Inferior parietal cortex (tissue), 1 donor: Measurements from ENCODE around the gene PRDM13.
"Not testable (repeated sequence)": the region's sequence is repeated elsewhere in the genome, so short reads cannot be mapped to it uniquely, and the experiment has no call there.

ENCODE experiments used
- DNase-seq: peaks from one replicate; pipeline ENCODE4 v3.0.0-alpha.2; 2016; ENCODE audit errors: extremely low spot score

Gene PRDM13

DNA sequence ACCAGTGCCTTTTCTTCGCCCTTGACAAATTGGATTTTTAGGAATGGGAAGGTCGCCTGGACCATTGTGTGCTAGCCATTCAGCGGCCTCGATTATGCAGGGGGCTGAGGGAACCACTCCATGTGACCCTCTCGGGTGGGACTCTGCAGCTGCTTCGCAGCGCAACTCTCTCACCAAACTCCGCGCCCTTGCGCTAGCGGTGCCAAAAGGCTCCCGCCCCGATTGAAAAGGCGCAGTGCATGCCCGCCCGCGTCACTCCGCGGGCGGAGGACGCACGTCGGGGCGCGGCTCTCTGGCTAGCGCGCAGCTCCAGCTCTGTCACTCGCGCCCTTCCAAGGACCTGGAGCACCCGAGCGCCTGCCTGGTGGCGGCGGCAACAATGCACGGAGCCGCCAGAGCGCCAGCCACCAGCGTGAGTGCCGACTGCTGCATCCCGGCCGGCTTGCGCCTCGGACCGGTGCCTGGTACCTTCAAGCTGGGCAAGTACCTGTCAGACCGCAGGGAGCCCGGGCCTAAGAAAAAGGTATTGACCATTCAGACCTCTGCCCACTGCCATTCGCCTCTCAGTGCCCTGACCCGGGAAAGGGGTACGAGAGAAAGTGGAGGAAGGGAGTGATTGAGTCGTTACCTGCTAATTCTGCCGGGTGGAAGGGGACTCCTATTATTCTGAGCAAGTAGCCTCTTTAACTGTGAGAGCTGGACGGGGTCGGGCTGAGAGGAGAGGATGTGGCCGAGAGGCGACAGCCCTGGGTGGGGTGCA lies at the start of gene PRDM13:
TSS of gene PRDM13 (plus strand) at position 178 of the 760 bp plus-strand sequence. CDS start at position 380, 202 bp downstream.
- DNase-seq: no peak

DNA sequence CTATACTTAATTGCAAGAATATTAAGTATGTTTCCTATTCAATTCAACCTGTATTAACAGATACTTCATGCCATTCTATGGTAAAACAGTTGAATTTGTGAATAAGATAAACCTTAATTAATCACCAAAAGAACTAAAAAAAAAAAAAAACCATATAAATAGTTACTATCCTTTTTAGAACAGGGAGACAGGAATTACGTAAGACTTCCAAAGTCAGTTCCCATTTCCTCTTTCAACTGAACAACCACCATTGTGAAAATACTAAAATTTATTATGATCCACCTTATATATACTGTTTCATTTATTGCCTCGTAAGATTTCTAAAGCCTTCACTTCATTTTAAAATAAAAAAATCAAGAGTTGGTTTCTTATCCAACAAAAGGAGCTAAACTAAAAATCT lies 47.6 kb upstream of the PRDM13 start:
- DNase-seq: no peak

DNA sequence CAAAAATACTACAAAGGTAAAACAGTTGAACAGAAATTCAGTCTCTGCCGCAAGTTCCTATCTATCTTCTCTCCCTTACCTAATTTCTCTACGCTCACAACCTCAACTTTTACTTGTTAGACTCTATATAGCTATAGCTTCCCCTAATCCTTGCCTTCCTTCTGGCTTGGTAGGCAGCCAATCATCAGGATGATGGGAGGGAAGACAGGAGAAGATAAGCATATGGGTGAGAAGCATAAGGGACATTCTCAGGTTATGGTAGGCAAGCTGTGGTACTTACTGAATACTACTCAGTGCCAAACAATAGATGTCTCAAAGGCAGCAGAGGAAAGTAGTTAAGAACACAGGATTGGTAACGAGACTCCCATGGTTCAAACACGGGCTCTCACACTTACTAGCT lies 46.0 kb upstream of the PRDM13 start:
- no peak for DNase-seq

DNA sequence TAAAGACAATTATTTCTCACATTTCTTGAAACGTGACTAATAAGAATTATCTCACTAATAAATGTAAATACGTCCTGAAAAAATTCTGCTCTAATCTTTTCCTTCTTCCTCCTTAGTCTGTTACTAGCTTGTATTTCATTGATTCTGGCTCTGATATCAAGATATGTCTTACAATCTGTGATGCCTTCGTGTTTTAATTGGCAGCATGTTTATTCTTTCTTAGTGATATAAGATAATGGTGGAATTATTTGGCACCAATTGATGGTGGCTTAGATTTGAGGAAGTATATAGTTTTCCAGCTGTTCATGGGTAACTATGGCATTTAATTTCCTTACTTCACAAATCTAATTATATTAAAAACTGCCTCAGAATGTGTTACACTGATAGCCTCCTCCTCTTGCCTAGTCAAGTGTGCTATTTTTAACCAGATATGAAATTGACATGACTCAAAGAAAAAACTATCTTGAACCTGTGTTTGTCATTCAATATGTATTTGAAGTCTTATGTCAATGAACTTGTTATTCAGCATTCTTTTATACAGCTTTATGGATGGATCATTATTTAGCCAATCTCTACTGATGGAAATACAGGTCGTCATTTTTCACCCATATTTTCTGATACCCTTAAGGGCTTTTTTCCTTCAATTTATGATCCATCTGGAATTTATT lies 43.4 kb upstream of the PRDM13 start:
- no peak for DNase-seq

DNA sequence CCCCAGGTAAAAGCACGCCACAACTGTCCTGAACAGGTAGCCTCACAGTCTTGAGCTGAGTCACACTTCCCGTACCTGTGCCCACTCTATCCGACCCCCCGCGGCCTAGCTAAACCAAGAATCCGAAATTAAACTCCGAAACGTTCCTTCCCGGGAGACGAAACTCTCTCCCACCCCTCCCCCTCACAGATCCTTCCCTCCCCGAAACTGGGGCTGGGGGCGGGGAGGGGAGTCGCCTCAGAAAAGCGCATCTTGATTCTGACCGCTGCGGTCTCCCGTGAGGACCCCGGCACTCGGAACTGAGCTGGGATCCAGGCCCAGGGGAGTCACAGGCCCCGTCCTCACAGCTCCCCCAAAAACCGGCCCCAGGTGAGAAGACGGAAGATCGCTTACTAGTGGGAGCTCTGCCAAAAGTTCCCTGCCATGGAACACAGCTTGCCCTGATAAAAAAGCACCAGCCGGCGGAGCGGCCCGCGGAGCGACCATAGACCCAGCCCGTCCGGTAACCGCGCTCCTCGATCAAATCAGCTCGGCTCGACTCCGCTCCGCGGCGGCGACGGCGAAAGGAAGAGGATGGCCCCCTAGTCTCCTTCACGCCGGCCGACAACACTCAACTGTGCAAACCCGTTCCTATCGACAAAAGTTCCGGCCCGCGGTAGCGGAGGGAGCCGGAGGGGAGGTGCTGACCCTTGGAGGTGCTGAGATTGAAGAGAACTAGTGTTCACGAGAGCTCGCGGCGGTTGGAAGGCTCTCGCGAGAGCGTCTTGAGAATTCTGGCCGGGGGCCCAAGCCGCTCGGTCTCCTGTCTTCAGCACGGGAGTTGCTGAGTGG lies 38.3 kb upstream of the PRDM13 start, which contains the start of gene CCNC:
TSS of gene CCNC (minus strand) at position 558 of the 831 bp plus-strand sequence. CDS start at position 425, 133 bp downstream.
- DNase-seq: peak; percentile 85

DNA sequence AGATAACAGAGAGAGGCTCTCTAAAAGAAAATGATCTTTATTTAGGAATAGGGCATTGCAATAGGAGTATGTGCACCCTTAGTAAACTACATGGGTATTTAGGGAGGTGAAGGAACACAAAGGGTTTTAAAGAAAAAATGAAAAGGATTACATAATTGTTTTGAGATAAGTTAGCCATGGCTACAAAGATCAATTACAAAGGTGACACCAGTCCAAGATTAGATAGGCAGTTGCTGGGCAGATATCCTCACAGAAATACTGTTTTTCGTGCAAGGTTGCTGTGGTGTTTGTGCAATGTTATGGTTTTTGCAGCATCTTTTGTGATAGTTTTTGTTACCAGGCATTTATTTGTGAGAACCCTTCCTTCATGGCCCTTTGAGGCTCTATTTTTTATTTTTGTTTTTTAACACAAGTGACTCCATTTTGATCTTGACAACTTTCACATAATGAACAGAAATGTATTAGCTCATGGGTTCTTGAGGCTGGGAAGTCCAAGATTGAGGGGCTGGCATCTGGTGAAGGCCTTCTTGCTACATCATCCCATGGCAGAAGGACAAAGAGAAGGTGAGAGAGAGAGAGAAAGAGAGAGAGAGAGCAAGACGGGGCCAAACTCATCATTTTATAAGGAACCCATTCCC lies 32.5 kb upstream of the PRDM13 start:
- no peak for DNase-seq

DNA sequence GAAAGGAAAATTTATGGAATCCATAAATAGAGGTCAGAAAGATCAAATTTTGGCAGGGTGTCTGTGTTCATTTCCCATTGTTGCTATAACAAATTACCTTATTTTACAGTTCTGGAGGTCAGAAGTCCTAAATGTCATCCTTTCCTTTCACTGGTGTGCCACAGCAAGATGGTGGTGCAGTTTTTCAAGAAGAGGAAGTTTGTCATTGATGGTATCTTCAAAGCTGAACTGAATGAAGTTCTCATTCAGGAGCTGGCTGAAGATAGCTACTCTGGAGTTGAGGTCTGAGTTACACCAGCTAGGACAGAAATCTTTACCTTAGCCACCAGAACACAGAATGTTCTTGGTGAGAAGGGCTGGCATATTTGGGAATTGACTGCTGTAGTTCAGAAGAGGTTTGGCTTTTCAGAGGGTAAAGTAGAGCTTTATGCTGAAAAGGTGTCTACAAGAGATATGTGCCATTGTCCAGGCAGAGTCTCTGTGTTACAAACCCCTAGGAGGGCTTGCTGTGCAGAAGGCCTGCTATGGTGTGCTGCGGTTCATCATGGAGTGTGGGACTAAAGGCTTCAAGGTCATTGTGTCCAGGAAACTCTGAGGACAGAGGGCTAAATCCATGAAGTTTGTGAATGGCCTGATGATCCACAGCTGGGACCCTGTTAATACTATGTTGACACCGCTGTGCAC lies 30.9 kb upstream of the PRDM13 start:
- no peak for DNase-seq

DNA sequence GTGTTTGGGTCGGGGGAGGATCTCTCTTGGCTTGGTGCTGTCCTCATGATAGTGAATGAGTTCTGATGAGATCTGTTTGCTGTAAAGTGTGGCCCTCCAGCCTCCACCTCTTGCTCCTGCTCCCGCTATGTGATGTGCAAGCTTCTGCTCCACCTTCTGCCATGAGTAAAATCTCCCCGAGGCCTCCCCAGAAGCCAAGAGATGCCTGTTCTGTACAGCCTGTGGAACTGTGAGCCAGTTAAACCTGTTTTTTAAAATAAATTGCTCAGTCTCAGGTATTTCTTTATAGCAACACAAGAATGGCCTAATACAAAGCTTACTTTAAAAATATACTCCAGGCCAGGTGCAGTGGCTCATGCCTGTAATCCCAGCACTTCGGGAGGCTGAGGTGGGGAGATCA lies 26.9 kb upstream of the PRDM13 start:
- DNase-seq: no peak

DNA sequence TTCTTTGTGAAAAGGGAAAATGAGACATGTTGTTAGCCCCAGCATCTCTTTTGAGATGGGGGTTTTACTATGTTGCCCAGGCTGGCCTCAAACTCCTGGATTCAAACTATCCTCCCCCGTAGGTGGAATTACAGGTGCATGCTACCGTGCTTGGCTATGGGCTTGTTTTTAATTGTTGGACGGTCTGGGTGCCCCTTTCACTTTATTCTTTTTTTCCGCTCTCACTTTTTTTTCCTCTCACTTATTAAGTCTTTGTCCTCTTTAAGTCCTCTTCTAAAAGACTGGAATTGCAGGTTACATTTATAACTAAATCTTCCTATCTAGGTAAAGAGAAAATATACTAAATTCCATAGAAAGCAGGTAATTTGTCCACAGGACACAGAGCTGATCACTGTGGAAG lies 18.8 kb upstream of the PRDM13 start:
- no peak for DNase-seq

DNA sequence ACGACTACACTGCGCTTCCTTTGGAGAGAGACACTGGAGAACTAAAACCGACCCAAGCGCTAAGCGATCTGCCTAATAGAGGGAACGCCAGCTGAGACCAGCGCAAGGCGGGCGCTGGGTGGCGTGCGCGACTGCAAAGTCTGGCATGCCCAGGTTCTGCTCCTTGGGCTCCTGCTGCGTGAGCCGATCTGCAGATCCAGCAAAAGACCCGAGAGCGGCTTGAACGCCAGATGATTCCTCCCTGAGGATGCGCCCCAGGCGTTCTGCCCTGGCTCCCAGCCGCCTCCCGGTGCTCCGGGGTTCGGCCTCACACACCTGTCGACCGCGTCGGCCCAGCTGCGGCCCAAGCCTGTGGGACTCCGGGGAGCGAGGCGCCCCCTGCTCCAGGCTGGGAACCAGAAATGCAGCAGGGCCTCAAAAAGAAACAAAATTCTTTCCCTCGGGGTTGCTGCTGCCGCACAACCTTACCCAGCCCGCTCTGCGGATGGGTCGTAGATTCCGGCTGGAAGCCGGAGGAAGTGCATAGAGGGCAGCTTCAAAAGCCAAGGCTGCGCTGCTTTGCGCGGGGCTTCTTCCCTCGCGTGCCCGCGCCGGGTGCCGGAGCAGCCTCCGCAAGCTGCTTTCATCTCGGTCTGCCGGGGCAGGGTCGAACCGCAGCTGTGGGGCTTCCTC lies 17.9 kb upstream of the PRDM13 start:
- no peak for DNase-seq

DNA sequence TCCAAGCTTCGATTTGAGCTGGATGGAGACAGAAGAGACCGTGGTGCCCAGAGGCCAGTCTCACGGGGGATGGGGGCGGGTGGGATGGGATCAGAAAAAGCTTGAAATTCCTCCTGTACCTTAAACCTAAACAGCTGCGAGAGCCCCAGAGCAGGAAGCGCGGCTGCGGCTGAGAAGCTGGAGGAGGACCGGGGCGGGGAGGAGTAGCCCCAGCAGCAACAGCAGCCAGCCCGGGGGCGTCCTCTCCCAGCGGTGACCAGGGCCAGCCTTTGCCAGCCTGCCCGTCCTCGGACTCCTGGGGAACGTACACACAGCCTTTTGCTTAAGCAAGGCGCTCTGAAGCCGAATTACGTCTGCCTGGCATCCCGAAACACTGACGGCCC lies 17.4 kb upstream of the PRDM13 start:
- DNase-seq: no peak

DNA sequence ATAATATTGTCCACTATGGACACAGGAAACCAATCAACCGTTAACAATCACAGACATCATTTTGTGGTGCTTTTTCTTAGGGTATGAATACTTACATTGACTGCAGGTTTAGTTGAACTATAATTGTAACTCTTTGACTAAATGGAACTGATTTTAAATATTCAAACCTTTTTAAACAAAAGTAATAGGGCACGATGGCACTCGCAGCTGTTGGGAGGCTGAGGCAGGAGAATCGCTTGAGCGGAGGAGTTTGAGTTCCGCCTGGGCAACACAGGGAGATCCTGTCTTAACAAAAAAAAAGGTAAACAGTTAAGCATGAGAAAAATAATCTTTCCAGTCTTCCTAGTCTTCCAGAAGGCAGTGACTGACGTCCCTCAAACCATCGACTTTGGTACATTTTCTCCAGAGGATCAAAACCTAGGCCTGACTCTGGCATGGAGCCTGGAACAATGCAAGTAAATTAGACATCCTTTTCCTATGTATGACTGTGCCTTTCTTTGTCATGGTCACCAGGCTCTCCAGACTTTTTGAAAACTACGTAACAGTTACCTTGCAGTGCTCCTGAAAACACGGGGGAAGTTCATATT lies 16.6 kb upstream of the PRDM13 start:
- DNase-seq: no peak

DNA sequence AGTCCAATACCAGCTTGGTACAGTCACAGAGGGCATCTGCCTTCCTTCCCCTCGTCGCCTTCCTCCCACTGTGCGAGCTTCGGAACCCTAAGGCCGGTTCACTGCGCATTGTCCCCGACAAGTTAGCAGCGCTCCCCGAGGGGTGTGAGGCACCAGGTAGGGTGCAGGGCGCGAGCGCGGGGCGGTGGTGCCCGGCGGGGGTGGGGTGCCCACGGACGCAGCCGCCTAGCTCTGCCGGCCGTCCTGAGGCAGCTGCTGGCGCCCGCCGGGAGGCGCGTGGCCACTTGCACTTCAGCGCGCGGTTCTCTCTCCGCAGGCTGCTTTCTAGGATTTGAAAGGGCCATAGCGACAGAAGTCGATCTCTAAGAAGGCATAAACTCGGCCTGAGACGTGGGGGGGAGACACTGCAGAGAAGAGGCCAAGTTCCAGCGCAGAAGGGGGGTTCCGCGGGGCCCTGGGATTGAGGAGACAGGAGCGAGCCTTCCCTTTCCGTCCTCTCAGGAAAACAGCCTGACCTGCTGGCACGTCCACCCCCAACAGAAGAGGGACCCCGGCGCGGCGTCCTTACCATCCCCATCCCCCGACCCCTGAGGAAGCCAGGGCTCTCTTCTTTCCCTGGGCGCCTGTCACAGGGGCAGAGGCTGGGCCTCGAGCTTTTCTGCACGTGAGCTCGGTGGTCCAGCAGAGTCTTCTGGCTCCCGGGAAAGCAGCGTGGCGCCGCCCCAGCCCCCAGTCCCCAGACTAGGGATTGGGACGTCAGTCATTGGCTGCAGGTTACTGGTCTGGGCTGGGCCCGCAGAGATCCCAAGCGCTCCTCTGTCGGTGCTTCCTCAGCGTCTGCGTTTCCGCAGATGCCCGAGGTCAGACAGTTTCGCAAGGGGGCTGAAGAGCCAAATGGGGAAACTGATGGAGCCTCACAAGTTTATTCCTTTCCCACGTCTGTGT lies 15.6 kb upstream of the PRDM13 start:
- no peak for DNase-seq

DNA sequence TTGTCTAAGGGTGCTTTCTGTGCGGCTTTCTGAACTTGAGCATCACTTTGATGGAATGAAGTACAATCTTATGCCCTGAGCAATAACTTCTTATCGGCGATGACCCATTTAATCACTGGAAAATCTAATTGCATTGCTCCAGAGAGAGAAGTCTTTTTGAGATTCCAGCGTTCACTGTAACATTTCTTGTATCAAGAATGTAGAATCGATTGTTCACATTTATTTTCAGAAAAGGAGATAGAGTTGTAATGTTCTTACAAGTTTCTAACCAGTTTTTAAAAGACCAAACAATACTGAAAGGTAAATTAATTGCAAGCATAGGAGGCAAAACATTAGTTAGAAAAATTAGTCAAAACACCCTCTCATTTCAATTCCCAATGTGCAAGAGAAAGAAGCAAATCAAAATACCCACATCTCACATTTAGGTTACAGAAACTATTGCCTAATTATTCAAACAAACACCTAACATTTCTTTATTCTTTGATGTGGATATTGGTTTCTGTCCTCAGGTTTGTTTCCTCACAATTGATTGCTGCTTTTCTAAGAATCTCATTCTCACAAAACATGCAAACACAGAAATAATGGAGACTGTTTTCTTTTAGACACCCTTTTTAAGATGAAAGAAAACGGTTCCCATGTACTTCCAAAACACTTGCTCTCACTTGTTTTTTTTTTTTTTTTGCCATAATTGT lies 14.8 kb upstream of the PRDM13 start:
- DNase-seq: no peak

DNA sequence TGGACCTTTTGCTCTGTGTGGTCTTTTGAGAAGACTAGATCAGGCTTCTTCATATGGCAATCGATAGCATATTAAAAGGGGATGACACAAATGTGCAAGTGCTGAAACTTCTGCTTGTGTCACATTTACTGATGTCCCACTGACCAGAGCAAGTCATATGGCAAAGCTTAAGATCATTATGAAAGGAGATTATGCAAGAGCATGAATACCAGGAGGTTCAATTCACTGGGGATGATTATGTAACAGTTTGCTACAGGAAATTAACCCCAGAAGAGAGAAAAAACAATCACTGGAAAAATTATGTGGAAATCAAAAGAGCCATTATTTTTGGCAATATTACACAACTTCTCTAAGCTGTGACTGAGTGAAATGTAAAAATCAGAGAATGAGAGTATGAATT lies 13.7 kb upstream of the PRDM13 start:
- DNase-seq: no peak

DNA sequence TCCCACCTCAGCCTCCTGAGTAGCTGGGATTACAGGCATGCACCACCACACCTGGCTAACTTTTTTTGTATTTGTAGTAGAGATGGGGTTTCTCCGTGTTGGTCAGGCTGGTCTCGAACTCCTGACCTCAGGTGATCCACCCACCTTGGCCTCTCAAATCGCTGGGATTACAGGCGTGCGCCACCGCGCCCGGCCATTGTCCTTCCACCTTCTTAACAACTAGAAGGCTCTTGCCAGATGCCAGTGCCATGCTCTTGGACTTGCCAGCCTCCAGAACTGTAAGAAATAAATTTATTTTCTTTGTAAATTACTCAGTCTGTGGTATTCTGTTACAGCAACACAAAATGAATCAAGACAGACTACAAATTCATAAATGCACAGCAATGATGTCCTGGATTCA lies 11.9 kb upstream of the PRDM13 start:
- DNase-seq: not testable (repeated sequence)

DNA sequence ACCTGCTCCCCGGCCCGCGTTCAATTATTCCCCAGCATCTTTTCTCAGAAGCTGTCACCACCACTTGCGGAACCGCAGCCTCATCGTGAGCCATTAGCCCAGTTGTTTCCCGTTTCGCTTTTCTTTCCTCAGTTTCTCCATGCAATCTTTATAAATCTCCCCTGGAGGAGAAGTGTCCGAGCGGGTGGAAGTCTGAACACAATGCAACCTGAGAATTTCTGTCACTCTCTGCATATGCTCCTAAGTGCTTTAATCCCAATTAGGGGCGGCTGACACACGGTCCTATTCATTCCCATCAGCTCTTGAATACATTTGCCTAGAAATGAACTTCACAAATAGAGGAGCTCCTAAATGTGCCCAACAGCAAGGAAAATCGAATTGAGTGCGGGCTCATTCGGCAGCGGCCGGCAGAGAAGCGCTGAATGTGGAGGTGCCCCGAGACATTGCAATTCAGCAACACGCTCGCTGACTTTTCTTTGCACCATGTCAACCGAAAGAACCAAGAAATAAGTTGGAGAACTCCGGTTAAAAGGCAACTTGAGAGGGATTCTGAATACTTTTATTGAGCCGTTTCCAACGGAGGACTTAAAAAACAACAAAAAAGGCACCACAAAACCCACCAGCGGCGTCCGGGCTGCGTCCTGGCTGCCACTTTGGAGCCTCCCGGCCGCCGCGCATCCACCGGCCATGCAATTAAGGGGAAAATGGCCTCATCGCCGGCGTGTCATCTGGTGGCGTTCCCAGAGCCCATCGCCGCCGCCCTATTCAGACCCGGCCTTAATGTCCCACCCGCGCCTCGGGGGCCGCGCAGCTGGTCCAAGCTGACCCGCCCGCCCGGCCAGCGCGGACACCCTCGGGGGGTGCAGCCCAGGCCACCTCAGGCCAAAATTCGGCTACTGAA lies 3.9 kb upstream of the PRDM13 start:
- DNase-seq: no peak
